SHP77 treated with DMSO at 0.1 percent for 48 hours (cell line): ENCODE measurements around the gene GPR152.
"Not testable (repeated sequence)": the region's sequence is repeated elsewhere in the genome, so short reads cannot be mapped to it uniquely, and the experiment has no call there.

Source experiments
- DNase-seq: peaks from one replicate; lab custom pipeline; 2025; lab: John Stamatoyannopoulos, UW

GPR152 gene

DNA sequence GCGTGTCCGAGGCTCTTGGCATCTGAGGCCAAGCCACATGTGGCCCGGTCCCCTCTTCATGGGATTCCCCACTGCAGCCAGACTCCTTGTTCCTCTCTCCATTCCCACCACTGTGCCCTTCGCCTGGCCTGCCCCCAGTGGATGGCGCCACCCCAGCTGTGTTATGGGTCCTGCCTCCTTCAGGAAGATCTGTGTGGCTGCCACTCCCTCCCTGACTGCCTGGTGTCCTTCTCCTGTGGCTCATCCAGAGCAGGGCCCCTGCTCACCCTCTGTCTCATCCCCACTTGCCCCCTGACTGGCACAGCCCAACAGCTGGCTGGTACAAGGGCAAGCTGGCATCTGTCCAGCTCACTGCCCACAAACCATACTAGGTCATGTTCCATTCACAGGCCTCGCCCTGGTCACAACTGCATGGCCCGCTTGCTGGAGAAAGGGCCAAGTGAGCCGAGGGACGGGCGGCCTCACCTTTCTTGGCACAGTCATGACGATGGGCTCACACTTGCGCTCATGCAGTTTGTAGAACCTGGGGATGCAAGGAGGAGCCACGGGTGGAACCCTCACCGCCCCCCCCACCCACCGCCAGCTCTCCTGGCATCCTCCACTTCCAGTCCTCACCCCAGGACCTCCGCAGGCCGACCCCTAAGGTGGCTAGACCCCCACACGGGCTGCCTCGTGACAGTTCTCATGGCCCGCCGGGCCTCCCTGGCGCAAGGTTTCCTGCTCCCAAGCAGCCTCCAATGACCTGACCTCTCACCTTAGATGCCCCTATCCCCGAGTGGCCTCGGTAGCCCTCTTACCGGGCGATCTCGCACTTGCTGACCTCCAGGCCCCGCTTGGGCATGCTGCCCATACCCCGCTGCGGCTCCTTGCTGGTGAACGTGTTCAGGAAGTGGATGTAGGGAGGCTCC, 13.0 kb downstream of the GPR152 start:
- no peak for DNase-seq

DNA sequence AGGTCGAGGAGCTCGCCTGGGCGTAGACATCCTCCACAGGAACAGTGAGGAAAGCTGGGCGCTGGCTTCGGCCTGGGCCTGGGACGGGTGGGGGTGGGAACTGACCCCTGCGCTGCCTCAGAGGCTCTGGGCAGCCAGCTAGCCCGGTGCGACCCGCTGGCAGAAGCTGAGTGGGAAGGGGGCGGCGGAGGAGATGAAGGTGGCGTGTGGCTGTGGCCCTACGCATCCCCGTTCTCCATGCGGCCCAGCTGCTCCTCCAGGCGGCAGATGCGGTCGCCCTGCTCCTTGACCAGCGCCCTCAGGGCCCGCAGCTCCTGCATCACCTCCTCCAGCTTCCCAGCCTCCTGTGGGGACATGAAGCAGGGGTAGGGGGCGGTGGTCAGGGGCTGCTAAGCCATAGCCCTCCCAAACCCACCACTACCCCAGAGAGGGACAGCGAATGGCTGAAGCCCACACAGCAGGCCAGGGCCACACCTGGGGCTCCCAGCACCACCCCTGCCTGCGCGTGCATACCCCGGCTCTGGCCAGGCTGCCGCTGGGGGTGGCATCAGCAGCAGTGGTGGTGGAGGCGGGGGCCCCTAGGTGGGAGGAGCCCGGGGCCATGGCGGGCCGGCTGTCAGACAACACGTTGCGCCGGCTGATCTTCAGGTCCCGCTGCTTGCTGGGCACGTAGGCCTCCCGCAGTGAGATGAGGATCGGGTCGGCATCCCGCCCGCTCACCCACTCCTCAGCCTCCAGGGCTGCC, 14.2 kb downstream of the GPR152 start:
- DNase-seq: no peak

DNA sequence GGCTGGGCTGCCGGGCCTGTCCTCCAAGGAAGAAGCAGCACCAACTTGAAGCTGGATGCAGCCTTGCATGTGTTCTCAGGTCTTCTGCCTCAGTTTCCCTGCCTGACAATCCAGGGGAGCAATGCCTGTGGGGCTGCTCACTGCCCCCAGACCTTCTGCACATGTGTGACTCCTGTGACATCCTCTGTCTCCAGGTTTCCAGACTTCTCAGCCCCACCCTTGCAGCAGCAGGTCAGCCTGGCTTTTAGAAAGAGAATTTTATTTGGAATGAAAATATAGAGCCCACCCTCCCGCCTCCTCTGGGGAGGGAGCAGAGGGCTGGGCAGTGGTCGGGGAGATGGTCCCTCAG, 14.7 kb downstream of the GPR152 start:
- no peak for DNase-seq

DNA sequence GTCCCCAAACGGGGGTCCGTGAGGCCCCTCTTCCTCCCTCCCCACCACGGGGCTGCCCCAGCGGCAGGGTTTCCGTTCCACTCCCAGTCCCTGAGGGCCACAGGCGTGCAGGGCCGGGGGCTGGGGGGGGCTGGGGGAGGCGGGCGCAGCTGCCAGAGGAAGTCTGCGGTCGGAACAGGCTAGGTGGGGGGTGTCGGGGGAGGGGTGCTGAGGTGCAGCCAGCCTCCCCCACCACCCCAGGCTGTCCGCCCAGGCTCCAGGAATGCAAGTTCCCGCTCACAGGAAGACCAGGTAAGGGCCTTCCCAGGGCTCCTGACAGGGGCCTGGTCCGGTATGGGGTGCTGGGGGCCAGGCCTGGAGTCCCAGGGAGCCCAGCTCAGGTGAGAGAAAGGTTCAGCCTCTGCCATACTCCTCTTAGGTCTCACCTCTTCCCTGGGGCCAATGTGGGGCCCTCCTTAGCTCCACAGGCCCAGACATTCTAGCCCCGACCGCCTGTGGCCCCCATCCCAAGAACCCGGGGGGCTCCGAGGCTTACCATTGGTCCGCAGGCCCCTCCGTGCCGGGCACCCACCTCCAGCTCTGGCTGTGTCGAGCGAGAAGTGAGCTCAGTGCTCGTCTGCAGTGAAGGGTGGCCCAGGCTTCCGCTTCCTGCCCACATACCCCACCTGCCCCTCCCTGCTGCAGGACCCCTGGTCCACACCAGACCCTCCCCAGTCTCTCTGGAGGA, 15.3 kb downstream of the GPR152 start, which contains the start of gene PTPRCAP:
PTPRCAP (minus strand) TSS at position 601 of the 727 bp plus-strand sequence; CDS start at position 538, 63 bp downstream.
- no peak for DNase-seq

GRCh38 chr11:67436459-67437081, 16.0 kb downstream of the GPR152 start:
- DNase-seq: no peak

GRCh38 chr11:67435727-67436458, 16.6 kb downstream of the GPR152 start:
- DNase-seq: no peak

DNA sequence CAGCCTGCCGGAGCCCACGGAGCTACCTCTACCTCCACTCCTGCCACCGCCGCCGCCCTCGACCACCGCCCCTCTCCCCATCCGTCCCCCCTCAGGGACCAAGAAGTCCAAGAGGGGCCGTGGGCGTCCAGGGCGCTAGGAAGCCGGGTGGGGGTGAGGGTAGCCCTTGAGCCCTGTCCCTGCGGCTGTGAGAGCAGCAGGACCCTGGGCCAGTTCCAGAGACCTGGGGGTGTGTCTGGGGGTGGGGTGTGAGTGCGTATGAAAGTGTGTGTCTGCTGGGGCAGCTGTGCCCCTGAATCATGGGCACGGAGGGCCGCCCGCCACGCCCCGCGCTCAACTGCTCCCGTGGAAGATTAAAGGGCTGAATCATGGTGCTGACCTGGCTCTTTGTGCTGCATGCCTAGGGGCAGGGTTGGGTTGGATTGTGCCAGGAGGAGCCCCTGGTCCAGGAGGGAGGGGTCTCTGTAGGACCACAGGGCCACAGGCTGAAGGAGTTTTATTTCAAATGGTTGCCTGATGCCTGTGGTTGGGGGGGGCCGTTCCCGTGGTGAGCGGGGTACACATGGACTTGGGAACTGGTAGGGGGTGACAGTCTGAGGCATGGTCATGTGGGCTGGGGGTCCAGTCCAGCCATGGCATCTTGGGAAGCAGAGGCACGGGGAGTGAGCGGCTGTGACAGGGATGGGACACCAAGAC, 17.4 kb downstream of the GPR152 start:
- no peak for DNase-seq

DNA sequence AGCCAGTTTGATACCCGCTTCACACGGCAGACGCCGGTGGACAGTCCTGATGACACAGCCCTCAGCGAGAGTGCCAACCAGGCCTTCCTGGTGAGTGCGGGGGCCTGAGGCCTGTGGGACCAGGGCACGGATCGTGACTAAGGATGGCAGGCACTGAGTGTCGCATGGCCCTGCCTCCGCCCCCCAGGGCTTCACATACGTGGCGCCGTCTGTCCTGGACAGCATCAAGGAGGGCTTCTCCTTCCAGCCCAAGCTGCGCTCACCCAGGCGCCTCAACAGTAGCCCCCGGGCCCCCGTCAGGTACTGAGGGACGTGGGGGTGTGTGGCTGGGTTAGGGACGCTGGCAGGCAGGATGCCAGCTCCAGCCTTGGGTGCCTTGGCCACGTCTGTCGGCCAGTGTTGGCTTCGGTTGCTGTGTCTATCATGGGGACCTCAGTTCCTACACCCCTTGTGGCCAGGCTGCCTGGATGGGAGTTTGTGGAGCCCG, 18.1 kb downstream of the GPR152 start:
- DNase-seq: no peak

DNA sequence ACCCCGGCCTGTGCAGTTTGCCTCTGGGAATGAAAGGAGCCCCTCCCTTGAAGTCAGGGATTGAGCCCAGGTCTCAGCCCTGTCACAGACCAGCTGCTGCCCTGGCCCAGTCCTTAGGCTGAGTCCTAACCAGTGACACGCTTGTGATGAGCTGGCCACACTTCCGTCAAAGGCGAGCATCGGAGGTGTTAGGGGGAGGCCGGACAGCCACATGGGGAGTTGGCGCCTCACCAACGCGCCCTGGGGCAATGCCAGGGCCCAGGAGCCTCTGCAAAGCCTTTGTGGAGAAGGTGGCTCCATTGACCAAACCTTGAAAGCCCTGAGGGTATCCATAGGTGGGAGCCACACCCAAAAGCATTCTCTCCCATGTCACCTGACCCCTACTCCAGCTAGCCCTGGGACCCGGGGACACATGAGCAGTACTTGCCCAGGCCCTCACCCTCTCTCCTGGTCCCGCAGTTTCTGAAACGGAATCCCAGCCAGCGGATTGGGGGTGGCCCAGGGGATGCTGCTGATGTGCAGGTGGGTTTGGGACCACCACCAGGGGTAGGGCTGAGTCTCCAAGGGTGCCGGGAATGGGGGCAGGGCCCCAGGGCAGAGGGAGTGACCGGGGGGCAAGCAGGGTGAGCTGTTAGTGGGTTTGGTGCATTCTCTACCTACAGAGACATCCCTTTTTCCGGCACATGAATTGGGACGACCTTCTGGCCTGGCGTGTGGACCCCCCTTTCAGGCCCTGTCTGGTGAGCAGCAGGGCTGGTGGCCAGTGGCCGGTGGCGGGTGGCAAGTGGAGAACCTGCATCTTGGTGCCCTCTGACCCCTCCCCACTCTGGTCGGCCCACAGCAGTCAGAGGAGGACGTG, 18.8 kb downstream of the GPR152 start:
- no peak for DNase-seq

DNA sequence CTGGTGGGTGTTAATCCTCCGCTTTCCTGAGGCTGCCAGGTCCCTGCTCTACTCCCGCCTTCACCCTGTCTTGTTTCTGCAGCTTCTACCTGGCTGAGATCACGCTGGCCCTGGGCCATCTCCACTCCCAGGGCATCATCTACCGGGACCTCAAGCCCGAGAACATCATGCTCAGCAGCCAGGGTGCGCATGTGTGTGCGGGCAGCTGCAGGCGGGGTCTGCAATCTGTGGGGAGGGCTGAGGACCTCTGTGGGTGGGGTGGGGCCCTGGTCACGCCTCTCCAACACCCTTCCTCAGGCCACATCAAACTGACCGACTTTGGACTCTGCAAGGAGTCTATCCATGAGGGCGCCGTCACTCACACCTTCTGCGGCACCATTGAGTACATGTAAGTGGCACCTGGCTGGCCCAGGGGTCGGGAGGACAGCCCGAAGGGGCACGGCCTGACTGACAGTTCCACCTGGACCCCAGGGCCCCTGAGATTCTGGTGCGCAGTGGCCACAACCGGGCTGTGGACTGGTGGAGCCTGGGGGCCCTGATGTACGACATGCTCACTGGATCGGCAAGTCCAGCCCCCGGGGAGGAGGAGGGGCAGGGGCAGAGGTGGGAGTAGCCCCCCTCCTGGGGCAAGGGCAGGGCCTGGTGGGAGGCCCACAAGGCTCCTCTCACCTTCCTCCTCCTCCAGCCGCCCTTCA, 19.7 kb downstream of the GPR152 start:
- no peak for DNase-seq

DNA sequence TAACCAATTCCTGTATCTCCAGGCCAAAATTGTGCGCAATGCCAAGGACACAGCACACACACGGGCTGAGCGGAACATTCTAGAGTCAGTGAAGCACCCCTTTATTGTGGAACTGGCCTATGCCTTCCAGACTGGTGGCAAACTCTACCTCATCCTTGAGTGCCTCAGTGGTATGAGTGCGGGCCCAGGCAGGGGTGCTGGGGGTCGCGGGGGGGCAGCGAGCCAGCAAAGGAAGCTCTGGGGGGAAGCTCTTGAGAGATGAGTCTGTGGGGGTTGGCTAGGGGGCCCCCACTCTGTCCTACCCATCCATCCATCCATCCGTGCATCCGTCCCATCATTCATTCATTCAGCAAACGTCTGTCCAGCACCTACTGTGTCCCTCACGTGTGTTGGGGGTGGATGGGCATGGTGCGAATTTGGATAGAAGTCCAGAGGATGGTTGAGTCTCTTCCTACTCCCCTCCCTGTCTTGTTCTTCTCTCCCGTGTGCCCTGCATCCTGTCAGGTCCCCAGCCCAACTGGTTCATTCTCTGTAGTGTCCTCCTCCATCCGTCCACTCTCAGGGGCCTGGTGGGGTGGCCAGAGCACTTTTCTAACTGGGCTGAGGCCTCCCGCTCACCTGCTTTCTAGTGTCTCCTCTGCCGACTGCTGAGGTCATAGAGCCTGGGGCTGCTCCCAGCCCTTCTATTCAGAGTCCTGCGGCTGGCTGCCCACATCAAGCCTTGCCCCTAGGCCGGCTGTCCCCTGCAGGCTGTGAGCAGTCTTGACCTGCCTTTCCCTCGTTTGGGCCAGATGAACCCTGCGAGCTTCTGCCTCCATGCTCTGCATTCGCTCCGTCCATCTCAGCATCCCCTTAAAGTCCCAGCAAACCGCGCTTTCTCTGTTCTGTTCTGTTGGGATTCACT, 20.9 kb downstream of the GPR152 start:
- no peak for DNase-seq

GRCh38 chr11:67429722-67430121, 22.8 kb downstream of the GPR152 start:
- no peak for DNase-seq

DNA sequence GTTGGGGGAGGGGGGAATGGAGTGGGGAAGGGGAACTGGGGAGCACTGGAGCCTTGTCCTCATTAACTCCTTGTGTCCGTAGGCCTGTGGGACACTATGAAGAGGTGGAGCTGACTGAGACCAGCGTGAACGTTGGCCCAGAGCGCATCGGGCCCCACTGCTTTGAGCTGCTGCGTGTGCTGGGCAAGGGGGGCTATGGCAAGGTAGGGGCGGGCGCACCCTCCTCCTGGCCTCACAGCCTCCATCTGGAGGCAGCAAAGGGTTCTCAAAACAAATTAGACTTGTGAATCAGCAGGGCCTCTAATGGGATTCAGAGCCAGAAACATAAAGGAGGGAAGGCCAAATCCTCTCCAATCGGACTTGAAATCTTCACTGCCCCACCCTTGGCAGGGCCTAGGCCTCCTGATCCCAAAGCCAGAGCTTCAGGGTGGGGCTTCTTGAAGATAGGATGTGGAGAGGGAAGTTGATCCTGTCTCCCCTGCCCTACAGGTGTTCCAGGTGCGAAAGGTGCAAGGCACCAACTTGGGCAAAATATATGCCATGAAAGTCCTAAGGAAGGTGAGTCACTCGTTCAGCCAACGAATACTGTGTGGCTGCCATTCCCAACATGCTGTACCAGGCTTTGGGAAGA, 23.4 kb downstream of the GPR152 start:
- DNase-seq: no peak

DNA sequence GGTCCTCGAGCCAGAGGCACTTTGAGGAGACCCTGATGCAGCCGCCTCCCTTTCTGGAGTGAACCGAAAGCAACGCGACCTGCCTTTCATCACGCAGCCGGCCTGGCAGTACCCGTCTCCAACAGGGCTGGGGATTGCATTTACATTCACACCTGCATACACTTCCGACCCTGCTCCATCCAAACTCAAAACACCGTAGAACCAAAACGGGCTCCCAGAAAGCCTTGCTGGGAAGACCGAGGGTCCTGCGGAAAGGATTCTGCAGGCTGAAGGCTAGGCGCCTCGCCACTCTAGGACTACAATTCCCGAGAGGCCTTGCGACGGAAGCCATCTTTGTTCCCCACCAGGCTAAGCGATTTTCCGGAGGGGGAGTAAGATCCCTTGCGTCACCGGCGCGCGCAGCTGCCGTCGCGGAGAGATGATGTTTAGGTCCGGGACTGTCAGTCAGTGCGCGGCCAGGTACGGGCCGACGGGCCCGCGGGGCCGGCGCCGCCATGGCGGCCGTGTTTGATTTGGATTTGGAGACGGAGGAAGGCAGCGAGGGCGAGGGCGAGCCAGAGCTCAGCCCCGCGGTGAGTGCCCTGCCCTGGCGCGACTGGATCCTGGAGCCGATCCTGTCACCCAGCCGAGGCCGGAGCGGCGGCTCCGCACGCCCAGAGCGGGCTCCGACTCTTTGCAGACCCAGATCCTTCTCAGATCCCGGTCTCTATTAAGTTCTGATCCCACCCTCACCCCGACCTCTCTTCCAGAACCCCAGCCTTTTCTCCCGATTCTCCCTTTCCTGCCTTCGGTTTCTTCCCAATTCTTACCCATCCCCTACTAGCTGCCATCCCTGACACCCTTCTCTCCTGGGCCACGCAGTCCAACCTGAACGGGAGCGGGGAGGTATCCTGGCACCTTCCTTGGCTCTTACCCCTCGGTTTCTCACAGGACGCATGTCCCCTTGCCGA, 24.2 kb downstream of the GPR152 start, which contains the start of gene RPS6KB2:
RPS6KB2 (plus strand) TSS at position 443 of the 950 bp plus-strand sequence; CDS start at position 495, 52 bp downstream.
- DNase-seq: peak; percentile 97

DNA sequence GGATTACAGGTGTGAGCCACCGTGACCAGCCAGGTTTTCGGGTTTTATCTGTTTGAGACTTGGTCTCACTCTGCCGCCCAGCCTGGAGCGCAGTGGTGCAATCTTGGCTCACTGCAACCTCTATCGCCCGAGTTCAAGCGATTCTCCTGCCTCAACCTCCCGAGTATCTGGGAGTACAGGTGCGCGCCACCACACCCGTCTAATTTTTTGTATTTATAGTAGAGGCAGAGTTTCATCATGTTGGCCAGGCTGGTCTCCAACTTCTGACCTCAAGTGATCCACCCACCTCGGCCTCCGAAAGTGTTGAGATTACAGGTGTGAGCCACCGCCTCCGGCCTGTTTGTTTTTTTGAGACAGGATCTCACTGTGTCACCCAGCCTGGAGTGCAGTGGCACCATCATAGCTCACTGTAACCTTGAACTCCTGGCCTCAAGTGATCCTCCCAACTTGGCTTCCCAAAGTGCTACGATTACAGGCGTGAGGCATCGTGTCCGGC, 25.1 kb downstream of the GPR152 start:
- not testable (repeated sequence) for DNase-seq
